HG02981 (cell line): ENCODE measurements around the gene CARD9.

Experiments
- ATAC-seq: cut with Tn5 transposase; IDR thresholded peaks from one replicate; pipeline ENCODE4 v1.9.1; 2021; ENCODE audit warnings: mild to moderate bottlenecking, moderate library complexity; ENCODE audit not compliant: unreplicated experiment

CARD9 gene

DNA sequence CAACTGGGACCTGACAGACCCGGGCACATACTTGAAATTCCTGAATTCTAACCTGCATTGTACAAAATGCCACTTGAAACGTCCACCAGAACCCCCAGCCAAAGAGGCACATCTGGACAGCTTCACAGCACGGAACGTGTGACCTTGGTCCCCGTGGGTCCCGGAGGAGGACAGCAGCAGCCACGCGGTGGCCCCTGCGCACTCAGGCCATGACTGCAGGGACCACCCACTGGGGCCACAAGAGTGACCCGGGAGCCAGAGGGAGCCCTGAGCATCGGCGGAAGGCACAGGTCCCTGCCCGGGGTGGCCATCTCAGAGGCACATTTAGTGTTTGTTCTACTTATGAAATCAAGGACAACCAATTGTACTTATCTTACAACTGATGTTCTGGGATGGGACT is 28.6 kb upstream of the CARD9 start:
- no peak for ATAC-seq

DNA sequence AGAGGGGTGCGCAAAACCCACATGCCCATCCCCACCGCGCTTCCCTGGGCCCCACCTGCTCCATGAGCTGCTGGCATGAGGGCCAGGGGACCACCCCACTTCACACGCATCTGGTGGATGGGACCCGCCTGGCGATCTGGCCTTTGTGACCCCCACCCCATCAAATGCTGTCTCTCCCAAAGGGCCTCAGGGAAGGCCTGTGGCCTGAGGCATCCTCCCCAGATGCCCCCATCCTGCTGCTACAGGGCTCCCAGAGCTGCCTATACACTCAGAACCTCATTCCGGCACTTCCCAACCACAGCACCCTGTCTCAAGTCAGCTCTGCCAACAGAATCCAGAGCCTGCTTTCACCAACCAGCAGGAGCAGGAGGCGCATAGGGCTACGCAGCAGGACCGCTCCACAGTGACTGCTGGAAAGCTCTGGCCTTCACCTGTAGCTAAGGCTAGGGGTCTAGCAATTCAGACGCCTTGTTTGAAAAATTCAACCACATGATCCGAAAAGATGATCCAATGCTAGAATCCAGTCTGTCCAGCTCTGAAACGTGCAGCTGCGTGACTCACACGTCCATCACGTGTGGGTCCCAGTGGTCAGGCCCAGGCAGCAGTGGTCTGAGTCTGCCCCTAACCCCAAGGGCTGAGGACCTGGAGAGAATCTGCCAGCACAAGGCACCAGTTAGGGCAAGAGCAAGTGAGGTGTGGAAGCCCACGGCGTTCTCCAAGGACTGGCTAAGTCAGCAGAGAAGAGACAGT is 27.9 kb upstream of the CARD9 start:
- ATAC-seq = no peak

DNA sequence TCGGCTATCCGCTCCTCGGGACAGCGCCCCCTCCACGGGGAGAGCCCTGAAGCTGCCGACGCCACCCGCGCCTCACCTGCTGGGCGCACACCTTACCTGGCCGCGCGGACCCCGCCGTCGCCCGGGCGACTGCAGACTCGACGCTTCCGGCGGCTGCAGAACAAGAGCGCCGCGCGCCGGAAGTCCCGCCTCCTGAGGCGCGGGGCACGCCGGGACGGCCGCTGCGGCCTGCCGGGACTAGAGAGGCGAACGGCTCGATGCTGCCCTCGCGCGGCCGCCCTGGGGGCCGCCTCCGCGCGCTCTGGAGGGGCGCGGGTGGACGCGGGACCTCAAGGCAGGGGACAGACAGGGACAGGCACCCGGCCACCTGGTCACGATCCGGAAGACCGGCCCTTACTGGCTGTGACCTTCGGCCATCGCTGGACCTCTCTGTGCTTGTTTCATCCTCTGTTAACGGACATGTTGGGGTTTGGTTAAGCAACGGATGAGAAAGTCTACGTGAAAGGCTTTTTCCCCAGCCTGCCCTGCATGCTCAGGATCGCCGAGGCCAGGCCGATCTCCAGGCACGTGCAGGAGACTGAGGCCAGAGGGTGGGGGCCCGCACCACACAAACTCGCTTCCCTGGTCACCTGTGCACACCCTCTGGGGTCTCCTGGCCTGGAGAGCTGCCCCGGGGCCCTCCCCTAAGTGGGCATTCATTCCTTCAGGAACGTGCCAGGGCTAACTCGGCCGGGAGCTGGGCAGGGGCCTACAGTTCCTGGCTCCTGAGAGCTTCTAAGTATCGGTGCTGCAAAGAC is 26.8 kb upstream of the CARD9 start, which contains the start of gene SNAPC4:
TSS of gene SNAPC4 (minus strand) at position 133 of the 797 bp plus-strand sequence. CDS start 1,742 bp downstream, outside the sequence.
- peak; percentile 67 for ATAC-seq

DNA sequence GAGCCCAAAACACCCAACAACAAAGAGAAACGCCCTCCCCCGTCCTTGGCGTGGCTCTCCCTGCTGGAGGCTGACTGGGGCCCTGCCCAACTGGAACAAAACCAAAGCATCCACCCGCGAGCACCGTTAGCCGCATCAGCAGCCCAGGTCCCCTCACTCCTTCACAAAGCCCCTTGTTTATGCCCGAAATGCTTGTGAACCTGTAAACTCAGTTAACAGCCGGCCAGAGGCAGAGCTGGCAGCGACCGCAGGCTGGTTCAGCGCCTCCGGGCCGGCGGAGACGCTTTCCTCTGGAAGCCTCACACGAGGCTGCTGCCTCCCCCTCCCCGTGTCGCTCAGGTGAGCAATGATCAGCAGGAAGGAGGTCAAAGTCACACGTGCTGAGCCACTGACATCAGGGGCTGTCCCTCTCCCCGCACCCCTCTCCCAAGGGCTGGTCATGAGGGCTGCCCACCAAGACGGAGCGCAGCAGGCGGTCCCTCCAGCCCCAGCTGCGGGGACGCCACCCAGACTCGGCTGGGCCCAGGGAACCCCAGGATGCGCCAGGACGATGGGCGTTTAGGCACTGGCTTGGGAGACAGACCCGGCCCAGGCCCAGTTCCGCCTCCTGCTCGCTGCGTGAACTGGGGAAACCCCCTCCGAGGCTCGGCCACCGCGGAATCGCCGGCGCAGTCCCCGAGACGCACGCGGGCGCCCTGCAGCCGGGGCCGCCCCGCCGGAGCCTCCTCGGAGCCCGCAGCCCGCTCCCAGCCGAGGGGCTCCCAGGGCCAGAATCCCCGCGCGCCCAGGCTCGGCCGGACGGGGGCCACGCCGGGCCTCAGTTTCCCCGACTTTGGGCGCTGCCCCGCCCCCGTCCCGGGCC is 25.9 kb upstream of the CARD9 start:
- no peak for ATAC-seq

DNA sequence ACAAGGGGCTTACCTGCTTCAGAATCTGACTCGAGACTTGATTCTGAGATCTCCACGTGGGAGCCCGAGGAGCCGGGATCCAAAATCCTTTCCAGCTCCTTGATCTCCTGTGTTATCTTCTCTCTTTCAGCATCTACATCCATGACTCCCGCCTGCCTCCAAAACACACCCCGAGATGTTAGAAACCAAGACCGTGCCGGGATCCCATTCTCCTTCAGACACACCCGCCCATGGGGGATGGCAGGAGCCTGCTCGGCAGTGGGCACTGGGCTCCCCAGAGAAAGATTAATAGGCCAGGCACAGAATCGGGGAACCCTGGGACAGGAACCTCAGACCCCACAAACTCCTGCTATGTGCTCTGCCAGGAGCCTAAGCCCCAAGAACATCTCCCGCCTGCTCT is 24.8 kb upstream of the CARD9 start:
- ATAC-seq = no peak

DNA sequence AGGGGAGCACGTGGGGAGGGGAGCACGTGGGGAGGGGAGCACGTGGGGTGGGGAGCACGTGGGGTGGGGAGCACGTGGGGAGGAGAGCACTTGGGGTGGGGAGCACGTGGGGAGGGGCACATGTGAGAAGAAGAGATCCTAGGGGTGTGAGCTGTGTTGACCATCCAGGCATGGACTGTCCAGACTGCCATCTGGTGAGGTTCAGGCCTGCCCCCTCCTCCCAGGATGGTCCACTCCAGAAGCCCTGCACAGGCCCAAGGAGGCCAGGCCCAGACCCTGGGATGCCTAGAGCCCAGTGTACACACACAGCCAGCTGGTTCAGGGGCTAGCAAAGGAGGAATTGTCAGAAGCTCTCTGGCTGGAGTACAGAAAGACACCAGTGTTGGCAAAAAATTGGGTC is 24.2 kb upstream of the CARD9 start:
- no peak for ATAC-seq

DNA sequence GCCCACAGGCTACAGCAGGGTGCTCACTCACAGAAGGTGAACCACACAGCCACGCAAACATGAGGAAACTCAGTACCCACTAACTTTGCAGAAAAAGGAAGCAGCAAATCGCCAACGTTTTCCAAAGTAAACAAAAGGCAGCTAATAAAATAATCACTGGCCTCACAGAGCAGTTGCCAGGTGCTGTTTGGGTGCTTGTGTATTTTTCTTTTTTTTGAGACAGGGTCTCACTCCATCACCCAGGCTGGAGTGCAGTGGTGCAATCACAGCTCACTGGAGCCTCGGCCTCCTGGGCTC is 22.7 kb upstream of the CARD9 start:
- ATAC-seq = no peak

DNA sequence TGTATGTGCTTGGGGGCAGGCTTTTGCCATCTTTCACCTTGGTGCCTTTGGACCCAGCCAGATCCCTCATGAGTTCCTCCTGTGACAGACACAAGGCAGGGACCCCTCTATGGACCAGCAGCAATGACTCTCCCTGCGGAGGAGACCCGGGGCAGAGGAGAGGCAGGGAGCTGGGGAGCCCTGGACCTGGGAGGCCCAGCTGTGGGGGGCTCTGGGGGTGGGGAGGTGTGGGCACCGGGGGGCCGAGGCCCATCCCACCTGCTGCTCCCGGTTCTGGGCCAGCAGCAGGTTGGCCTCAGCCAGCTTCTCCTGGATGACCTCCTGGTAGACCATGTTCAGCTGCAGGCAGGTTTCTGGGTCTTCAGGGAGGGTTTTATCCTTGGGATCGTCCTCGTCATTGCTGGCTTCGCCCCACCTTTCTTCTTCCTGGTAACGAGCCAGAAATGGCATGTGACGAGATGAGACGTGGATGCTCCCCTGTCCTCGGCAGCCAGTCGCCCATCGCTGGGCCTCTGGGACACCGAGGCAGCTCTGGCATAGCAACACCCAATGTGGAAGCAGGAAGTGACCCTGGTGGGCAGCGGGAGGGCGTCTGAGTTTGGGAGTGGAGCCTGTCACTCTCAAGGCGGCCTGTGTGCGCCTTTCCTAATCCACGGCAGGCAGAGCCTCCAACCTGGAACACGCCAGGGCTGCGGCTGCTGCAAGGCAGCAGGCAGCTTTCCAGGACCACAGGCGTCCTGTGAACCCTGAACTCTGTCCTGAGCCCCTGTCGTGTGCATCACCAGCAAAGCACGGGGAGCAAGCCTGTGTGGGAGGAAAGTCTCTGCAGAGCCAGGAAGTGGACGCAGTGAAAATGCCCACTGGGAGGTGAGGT is 22.1 kb upstream of the CARD9 start:
- no peak for ATAC-seq

DNA sequence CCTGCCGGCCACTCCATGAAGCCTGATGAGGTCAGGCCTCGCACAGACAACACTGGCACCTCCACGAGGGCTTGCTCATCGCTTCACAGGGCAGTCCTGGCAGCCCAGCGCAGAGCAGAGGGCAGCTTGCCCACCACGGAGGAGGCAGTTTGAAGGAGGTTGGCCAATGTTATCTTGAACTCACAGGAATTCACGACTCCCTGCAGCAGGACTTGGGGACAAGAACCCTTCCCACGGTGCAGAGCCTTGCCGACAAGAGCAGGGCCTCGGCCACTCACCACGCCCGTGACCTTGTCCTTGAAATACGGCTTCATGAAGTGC is 21.5 kb upstream of the CARD9 start:
- no peak for ATAC-seq

DNA sequence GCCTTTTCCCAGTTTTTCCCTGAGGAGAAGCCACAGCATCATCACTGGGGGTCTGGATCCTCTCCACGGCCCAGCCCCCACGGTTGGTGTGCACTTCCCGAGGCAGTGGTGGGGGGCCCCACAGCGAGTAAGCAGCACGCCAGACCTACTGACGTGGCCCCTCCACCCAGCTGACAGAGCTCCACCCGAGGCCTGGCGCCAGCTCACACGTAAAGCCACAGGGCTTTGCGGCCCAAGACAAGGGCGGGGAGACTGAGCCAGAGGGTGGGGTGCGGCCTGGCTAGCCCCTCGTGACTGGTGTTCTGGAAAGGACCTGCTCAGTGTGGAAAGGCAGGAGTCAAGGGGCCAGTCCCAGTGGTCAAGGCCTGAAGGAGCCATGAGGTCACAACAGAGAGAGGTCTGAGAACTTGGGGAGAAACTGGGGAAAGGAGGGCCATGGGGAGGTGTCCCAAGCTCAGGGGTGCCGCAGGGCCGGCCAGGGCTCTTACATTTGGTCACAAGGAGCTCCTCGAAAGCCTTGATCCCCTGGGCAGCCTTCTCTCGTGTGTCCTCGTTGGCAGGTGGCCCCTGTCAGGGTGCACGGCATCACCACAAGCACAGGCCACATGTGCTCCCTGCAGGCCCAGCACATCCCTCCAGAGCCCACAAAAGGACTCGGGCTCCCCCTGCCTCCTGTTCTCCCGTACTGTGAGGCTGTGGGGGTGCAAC is 21.0 kb upstream of the CARD9 start:
- no peak for ATAC-seq

DNA sequence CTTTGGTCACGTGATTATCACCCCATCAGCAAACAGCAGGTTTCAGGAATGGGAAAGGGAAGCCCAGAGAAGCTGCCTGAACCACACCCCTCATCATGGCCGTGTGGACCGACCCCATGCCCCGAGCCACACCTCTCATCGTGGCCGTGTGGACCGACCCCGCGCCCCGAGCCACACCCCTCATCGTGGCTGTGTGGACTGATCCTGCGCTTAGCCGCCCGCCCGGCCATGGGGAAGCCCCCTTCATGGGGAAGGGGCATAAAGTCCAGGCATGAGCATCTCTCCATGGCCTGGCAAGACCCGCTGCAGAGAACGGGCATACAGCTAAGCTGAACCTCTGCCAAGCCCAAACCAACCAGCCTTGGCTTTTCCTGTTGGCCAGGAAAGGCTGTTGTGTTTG is 20.1 kb upstream of the CARD9 start:
- no peak for ATAC-seq

DNA sequence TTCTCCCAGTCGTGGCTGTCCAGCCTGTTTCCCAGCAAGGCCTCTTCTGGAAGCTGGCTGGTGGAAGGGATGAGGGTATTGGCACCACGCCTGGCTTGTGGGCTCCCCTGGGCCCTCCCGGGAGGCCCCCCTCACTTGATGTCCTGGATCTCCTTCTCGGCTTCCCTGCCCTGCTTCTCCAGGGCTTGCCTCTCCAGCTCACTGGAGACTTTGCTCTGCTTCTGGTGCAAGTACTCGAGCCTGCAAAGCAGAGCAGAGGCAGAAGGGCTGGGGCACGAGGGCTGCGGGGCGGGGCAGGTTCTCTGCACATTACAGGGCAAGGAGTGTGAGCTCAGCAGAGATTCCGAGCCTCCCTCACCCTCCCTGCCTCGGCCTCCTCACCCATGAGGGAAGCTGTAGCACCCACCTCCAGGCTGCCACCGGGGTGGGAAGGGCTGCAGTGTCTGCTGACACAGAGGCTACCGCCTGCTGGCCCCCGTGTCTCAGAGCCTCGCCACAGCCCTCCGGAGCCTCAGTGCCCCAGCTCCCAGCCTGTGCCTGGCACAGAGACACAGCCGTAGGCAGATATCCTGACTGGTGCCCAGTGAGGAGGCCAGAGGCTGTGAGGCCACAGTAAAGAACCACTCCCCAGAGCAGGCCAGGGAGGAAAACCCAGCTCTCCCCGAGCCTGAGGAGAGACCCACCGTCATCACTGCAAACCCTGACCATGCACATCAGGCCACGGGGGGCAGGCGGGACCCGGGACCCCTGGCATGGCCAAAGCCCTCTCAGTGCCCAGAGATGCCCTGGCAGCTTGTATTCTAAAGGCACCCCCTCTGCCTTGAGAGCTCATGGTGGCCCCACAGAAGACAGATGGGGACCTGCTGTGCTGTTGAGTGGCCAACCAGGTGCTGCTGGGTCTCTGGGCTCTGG is 19.3 kb upstream of the CARD9 start:
- no peak for ATAC-seq

DNA sequence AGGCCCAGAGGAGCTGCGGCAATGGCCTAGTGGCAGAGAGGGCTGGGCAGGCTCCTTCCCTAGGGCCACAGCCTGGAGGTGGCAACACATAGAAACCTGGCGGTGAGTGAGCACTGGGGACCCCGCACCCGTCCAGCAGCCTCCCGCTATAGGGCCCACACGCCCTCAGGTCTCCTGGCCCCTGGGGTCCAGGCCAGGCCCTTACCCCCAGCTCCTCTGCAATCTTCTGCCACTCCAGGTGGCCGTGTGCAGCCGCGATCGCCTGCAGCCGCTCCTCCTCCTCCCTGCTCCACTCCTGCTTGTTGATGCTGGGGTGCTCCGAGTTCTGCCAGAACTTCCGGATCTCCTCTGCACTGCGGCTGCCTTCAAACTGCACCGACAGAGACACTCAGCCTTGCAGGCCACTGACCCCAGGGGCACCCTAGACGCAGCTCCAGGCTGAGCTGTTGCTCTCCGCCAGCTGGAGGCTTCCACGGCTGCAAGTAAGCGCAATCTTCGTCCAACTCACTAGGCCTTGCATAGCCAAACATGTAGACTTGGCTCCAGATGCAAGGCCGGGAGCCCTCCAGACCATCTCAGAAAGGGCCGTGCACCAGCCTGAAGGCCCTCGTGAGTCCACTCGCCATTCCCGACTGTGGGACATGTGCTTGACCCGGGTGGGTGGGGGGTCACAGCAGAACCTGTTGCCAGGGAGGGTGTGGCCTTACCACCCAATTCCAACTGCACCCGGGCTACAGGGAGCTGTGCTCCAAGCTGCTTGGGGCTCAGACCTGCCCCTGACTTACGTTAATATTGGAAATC is 18.5 kb upstream of the CARD9 start:
- no peak for ATAC-seq

DNA sequence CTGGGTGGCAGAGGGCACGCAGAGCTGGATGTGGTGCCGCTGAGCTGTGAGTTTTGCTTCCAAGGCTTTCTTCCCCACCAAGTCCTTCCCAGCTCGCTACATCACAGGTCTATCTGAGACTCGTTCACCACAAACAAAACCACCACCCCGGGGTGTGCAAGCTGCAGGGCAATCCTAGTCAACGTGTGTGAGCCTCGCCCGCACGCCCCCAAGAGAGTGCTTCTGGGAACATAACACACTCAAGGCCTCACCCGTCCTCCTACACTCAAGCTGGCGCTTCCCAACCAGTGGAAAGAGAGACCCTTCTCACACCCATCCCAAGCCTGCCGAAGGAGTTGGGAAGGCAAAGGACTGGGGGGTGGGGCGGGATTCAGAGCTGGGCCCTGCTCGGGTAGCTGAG is 15.9 kb upstream of the CARD9 start:
- ATAC-seq = no peak

DNA sequence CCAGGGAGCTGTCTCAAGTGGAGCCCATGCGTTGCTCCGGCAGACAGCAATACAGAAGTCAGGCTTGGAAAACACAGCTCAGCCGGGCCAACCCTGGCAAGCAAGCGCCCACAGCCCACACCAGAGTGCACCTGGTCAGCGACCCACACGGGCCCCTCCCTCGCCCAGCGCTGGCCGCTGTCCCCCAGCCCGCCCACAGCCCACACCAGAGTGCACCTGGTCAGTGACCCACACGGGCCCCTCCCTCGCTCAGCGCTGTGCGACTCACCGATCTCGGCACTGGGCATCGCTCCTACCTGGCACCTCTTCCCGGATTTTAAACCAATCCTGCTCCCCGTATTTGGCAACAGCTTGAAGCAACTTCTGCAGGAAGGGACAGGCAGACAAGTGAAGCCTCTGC is 13.7 kb upstream of the CARD9 start:
- no peak for ATAC-seq

DNA sequence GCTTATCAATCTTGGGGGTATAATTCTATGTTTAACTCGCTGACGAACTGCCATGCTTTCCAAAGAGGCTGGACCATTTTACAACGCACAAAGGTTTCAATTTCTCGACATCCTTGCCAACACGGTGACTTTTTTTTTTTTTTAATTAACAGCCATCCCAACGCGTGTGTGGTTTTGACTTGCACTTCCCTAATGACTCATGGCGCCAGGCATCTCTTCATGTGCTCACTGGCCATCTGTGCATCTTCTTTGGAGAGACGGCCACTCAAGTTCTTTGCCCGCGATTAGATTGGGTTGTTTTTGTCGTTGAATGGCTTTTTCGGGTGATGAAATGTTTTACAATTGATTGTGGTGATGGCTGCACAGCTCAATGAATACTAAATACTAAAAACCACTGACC is 12.5 kb upstream of the CARD9 start:
- ATAC-seq = no peak

DNA sequence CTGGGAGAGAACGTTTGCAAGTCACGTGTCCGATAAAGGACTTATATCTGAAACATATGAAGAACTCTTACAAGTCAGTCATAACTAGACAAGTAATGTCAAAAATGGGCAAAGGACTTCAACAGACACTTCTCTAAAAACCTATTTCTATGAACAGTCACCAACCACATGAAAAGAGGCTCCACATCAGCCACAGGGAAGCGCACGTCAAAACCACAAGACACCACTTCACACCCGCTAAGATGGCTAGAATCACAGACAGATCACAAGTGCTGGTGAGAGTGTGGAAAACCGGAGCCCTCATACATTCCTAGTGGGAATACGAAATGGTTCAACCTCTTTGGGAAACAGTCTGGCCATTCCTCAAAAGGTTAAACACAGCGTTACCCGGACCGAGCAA is 11.5 kb upstream of the CARD9 start:
- no peak for ATAC-seq

DNA sequence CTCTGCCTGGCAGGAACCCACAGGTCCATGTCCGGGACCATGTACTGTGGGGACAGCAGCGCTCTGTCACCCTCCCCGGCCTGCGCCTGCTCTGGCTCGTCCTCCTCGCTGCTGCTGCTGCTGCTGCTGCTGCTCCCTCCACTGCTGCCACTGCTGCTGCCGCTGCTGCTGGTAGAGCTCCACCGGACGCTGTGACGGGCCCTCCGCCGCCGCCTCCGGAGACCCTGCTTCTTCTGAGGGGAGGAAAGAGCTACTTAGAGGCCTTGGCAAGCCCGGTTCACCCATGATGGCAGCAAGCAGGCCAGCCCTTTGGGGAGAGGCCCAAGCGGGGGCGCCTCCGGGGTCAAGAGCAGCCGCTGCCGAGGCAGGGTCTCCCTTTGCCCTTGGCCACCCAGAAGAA is 10.0 kb upstream of the CARD9 start:
- no peak for ATAC-seq
